H9 (cell line): ENCODE measurements around the gene SMCO4. TPM values are rescaled to one million over a fixed set of nuclear protein-coding genes. Genes with fewer than 3 reads are reported as not detected.
A peak's percentile ranks its signal among the peaks of the same experiment; 100 is the strongest.

ENCODE experiments used
- DNase-seq: peaks from one replicate; pipeline ENCODE4 v3.0.0-alpha.2; 2017
- H2AFZ ChIP-seq: one replicate; pipeline ENCODE4 v1.6.1; 2013; ENCODE audit warnings: mild to moderate bottlenecking, low read length, control low read depth, moderate library complexity
- H2AK5ac ChIP-seq: 2 replicates; pipeline ENCODE4 v1.6.1; 2013; ENCODE audit warnings: low read length, control low read depth, mixed read lengths; ENCODE audit not compliant: insufficient read length
- H2BK120ac ChIP-seq: one replicate; pipeline ENCODE4 v1.6.1; 2013; ENCODE audit warnings: low read depth, mild to moderate bottlenecking, low read length, control low read depth, inconsistent platforms; ENCODE audit not compliant: poor library complexity, severe bottlenecking
- H2BK12ac ChIP-seq: 2 replicates; pipeline ENCODE4 v1.6.1; 2013; ENCODE audit warnings: low read length, control low read depth, mixed read lengths, low read depth; ENCODE audit not compliant: insufficient read length
- H2BK15ac ChIP-seq: 2 replicates; pipeline ENCODE4 v1.6.1; 2013; ENCODE audit warnings: low read depth, low read length, control low read depth
- H2BK20ac ChIP-seq: one replicate; pipeline ENCODE4 v1.6.1; 2013; ENCODE audit warnings: low read depth, mild to moderate bottlenecking, low read length, control low read depth, inconsistent platforms; ENCODE audit not compliant: poor library complexity, severe bottlenecking
- H2BK5ac ChIP-seq: 2 replicates; pipeline ENCODE4 v1.6.1; 2013; ENCODE audit warnings: low read length, control low read depth, mixed read lengths; ENCODE audit not compliant: insufficient read length
- H3K14ac ChIP-seq: 2 replicates; pipeline ENCODE4 v1.6.1; 2013; ENCODE audit warnings: low read length, control low read depth; ENCODE audit not compliant: insufficient read depth
- H3K18ac ChIP-seq: 2 replicates; pipeline ENCODE4 v1.6.1; 2013; ENCODE audit warnings: low read depth, mild to moderate bottlenecking, mixed read lengths, low read length, control low read depth; ENCODE audit not compliant: insufficient read length
- H3K23ac ChIP-seq: 2 replicates; pipeline ENCODE4 v1.6.1; 2013; ENCODE audit warnings: low read length, control low read depth, mixed read lengths, low read depth; ENCODE audit not compliant: insufficient read length
- H3K23me2 ChIP-seq: 2 replicates; pipeline ENCODE4 v1.6.1; 2013; ENCODE audit warnings: low read depth, mild to moderate bottlenecking, mixed read lengths, low read length, control low read depth; ENCODE audit not compliant: insufficient read length, poor library complexity, severe bottlenecking
- H3K27ac ChIP-seq: 2 replicates; pipeline ENCODE4 v1.5.1; 2013; ENCODE audit warnings: low read length, control low read depth, mixed read lengths, low read depth; ENCODE audit not compliant: insufficient read length
- H3K27me3 ChIP-seq: 2 replicates; pipeline ENCODE4 v1.6.1; 2013; ENCODE audit warnings: low read length, control low read depth, inconsistent platforms; ENCODE audit not compliant: insufficient read depth
- H3K4ac ChIP-seq: 2 replicates; pipeline ENCODE4 v1.6.1; 2013; ENCODE audit warnings: low read depth, mild to moderate bottlenecking, control low read depth, inconsistent platforms, low read length, moderate library complexity
- H3K4me1 ChIP-seq: 2 replicates; pipeline ENCODE4 v1.6.1; 2013; ENCODE audit warnings: low read length, control low read depth, inconsistent platforms; ENCODE audit not compliant: insufficient read depth
- H3K4me2 ChIP-seq: 2 replicates; pipeline ENCODE4 v1.6.1; 2013; ENCODE audit warnings: low read length, control low read depth, mixed read lengths; ENCODE audit not compliant: insufficient read length, insufficient read depth
- H3K56ac ChIP-seq: 2 replicates; pipeline ENCODE4 v1.6.1; 2013; ENCODE audit warnings: low read depth, mild to moderate bottlenecking, mixed read lengths, low read length, control low read depth; ENCODE audit not compliant: insufficient read length
- H3K79me1 ChIP-seq: 2 replicates; pipeline ENCODE4 v1.6.1; 2013; ENCODE audit warnings: low read depth, mild to moderate bottlenecking, moderate library complexity, low read length, control low read depth, inconsistent platforms; ENCODE audit not compliant: insufficient read depth, poor library complexity, severe bottlenecking
- H3K79me2 ChIP-seq: 2 replicates; pipeline ENCODE4 v1.6.1; 2013; ENCODE audit warnings: low read length, control low read depth, inconsistent platforms; ENCODE audit not compliant: insufficient read depth
- H3K9ac ChIP-seq: 2 replicates; pipeline ENCODE4 v1.6.1; 2013; ENCODE audit warnings: low read length, control low read depth, mixed read lengths; ENCODE audit not compliant: insufficient read length; ENCODE audit errors: extremely low read depth
- H3K9me3 ChIP-seq: one replicate; pipeline ENCODE4 v1.6.1; 2013; ENCODE audit warnings: low read depth, low read length, inconsistent platforms; ENCODE audit not compliant: control insufficient read depth
- H3T11ph ChIP-seq: one replicate; pipeline ENCODE4 v1.6.1; 2013; ENCODE audit warnings: mild to moderate bottlenecking, low read length, control low read depth, inconsistent platforms
- H4K20me1 ChIP-seq: one replicate; pipeline ENCODE4 v1.6.1; 2013; ENCODE audit not compliant: control insufficient read depth, insufficient read length, insufficient read depth
- H4K5ac ChIP-seq: 2 replicates; pipeline ENCODE4 v1.6.1; 2013; ENCODE audit warnings: low read depth, mild to moderate bottlenecking, mixed read lengths, low read length, control low read depth; ENCODE audit not compliant: insufficient read length
- H4K8ac ChIP-seq: replicated peaks from 2 replicates; pipeline ENCODE4 v1.6.1; 2013; ENCODE audit warnings: low read length, control low read depth, mixed read lengths, low read depth; ENCODE audit not compliant: insufficient read length
- H4K91ac ChIP-seq: 2 replicates; pipeline ENCODE4 v1.6.1; 2013; ENCODE audit warnings: low read depth, mild to moderate bottlenecking, moderate library complexity, mixed read lengths, low read length, control low read depth; ENCODE audit not compliant: insufficient read length
- H3K27ac Mint-ChIP-seq, 3 experiments: 2 replicates in 2 of 3; 3 replicates in 1 of 3; pipeline ENCODE4 v1.8.0; 2020 to 2021; ENCODE audit warnings: mixed read lengths in 3 of 3, mild to moderate bottlenecking in 1 of 3, moderate library complexity in 1 of 3
- H3K27me3 Mint-ChIP-seq: 2 replicates; pipeline ENCODE4 v1.8.0; 2021; ENCODE audit warnings: low read depth, mild to moderate bottlenecking, moderate library complexity, mixed read lengths
- H3K36me3 Mint-ChIP-seq, 3 experiments: 2 replicates in 2 of 3; 3 replicates in 1 of 3; pipeline ENCODE4 v1.8.0; 2020 to 2021; ENCODE audit warnings: low read depth in 3 of 3, mixed read lengths in 3 of 3; ENCODE audit not compliant: insufficient read depth in 1 of 3
- H3K4me1 Mint-ChIP-seq, 2 experiments: 2 replicates each; pipeline ENCODE4 v1.8.0; 2020; ENCODE audit warnings: mixed read lengths in 2 of 2
- H3K4me3 Mint-ChIP-seq, 2 experiments: 2 replicates in 1 of 2; 3 replicates in 1 of 2; pipeline ENCODE4 v1.8.0; 2020 to 2021; ENCODE audit warnings: mild to moderate bottlenecking in 2 of 2, mixed read lengths in 2 of 2, moderate library complexity in 1 of 2
- H3K9me3 Mint-ChIP-seq, 2 experiments: 2 replicates in 1 of 2; 3 replicates in 1 of 2; pipeline ENCODE4 v1.8.0; 2020; ENCODE audit warnings: mild to moderate bottlenecking in 2 of 2, mixed read lengths in 2 of 2, moderate library complexity in 1 of 2
- WGBS: extraction: QIAGEN DNeasy Blood & Tissue Kit; methylation state at CpG from one replicate; pipeline ENCODE4 v1.1.7; 2013; ENCODE audit warnings: missing lambda C conversion rate, low lambda C conversion rate, mixed read lengths; ENCODE audit not compliant: insufficient read length; ENCODE audit errors: extremely low coverage; 5-methylcytosine and 5-hydroxymethylcytosine counted together
- total RNA-seq: library from RNA; stranded (reverse); gene quantifications from 2 replicates; pipeline ENCODE4 v1.2.1, GENCODE V29; 2021
- TF ChIP-seq, protein P1 (sequence below): fragments of 200-600 bp; sonication (generic); conservative IDR thresholded peaks from 3 replicates; pipeline ENCODE4 v1.8.0; 2021; ENCODE audit warnings: antibody characterized with exemption, mild to moderate bottlenecking

Gene SMCO4
- total RNA-seq, 1 experiment from 2014 or later: 35.6 TPM

DNA sequence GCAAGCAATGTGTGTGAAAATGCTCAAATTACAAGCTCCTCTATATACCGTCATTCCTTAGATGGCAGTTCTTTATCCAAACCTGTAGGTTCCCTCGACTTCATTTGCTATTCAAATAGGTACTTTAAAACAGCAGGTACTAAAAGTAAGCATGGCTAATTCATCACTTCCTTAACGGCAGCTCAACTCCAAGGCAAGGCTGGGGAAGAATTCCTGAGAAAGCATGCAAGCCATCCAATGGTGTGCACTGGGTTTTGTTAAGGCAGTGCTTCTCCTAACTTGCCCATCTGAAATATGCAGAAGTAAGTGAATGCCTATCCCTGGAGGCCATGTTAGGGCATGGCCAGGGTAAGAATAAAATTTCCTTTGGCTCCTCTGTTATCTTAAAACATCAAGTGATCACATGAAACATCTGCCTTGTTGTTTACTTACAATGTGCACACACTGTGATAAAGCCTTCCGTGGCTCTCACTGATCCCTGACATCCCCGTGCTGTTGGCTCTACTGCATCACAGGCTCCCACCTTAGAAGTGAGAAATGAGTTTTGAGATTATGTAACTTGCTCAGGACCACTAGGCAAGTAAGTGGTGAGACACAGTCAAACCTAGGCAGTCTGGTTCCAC, 52.1 kb downstream of the SMCO4 start:
- peak overlapping the region; percentile 33; the same call in 1 of the 2 replicates for H3K14ac ChIP-seq
- DNase-seq: peak; percentile 65
- H2AK5ac ChIP-seq: no peak overlapping the region
- no peaks in the 10 kb centered on the region for H3K27me3 ChIP-seq
- no peaks in the 10 kb centered on the region for H3K23me2 ChIP-seq
- WGBS: no CpG with 5 or more reads among the region's 5 CpGs
- Mint-ChIP-seq H3K27me3 (no peaks in the 10 kb centered on the region), H3K36me3 (peaks cover 13 to 23% (median 19%) of the 10 kb centered on the region in 3 experiments), H3K9me3 (no peaks in the 10 kb centered on the region), H3K4me3 (peak overlapping the region in 1 of 2 experiments; percentile 53; a peak in 2 of 5 replicates), H3K27ac (peak overlapping the region; percentile 31 to 98 (median 95)), H3K4me1 (peaks cover 21 to 24% of the 10 kb centered on the region in 2 experiments)
- H3K56ac ChIP-seq: no peak overlapping the region
- no peaks in the 10 kb centered on the region; the same call in 1 of the 2 replicates for H3K79me2 ChIP-seq
- H3K23ac ChIP-seq: no peak overlapping the region
- H2BK5ac ChIP-seq: no peak overlapping the region
- no peak overlapping the region for H4K5ac ChIP-seq
- no peak overlapping the region for H2BK20ac ChIP-seq
- H3K27ac ChIP-seq: peak overlapping the region; percentile 78
- H3T11ph ChIP-seq: no peak overlapping the region
- no peak overlapping the region for H2BK15ac ChIP-seq
- no peak overlapping the region for H2AFZ ChIP-seq
- H3K4me2 ChIP-seq: peak overlapping the region; percentile 6
- H2BK120ac ChIP-seq: no peak overlapping the region
- no peak overlapping the region for H3K18ac ChIP-seq
- no peak overlapping the region for H4K91ac ChIP-seq
- no peak overlapping the region for H2BK12ac ChIP-seq
- no peaks in the 10 kb centered on the region for H4K20me1 ChIP-seq
- TF ChIP-seq, protein P1, sequence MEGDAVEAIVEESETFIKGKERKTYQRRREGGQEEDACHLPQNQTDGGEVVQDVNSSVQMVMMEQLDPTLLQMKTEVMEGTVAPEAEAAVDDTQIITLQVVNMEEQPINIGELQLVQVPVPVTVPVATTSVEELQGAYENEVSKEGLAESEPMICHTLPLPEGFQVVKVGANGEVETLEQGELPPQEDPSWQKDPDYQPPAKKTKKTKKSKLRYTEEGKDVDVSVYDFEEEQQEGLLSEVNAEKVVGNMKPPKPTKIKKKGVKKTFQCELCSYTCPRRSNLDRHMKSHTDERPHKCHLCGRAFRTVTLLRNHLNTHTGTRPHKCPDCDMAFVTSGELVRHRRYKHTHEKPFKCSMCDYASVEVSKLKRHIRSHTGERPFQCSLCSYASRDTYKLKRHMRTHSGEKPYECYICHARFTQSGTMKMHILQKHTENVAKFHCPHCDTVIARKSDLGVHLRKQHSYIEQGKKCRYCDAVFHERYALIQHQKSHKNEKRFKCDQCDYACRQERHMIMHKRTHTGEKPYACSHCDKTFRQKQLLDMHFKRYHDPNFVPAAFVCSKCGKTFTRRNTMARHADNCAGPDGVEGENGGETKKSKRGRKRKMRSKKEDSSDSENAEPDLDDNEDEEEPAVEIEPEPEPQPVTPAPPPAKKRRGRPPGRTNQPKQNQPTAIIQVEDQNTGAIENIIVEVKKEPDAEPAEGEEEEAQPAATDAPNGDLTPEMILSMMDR: no peak
- H3K9me3 ChIP-seq: no peaks in the 10 kb centered on the region
- peaks cover 24% of the 10 kb centered on the region; the same call in 1 of the 2 replicates for H3K4me1 ChIP-seq
- no peak overlapping the region for H4K8ac ChIP-seq
- H3K9ac ChIP-seq: no peak overlapping the region
- no peak overlapping the region for H3K4ac ChIP-seq
- H3K79me1 ChIP-seq: no peaks in the 10 kb centered on the region
